ENCODE results near the gene RGS19.

GRCh38 chr20:64103871-64104666 lies 24.8 kb upstream of the RGS19 start:
- TF ChIP-seq ZNF274 (IDR thresholded peaks at IDR 0.05; ENCODE audit: borderline replicate concordance, extremely low read depth, low read length) (no peak), CTCF (IDR thresholded peaks at IDR 0.05; ENCODE audit: control extremely low read depth in 1 of 3, insufficient read depth in 1 of 3, low read depth in 1 of 3, low read length in 3 of 3) (no peak), JUND (IDR thresholded peaks at IDR 0.05; ENCODE audit: low read length) (no peak), YY1 (IDR thresholded peaks at IDR 0.05; ENCODE audit: low read depth, low read length) (no peak), TAF1 (IDR thresholded peaks at IDR 0.05; ENCODE audit: low read depth, low read length) (no peak), POLR2A (IDR thresholded peaks at IDR 0.05; ENCODE audit: control extremely low read depth in 1 of 2, low read depth in 2 of 2, low read length in 2 of 2) (no peak), EGR1 (IDR thresholded peaks at IDR 0.05; ENCODE audit: borderline replicate concordance, low read depth, low read length) (no peak), EP300 (IDR thresholded peaks at IDR 0.05; ENCODE audit: borderline replicate concordance in 1 of 2, low read depth in 2 of 2, low read length in 2 of 2) (no peak), POLR2AphosphoS5 (IDR thresholded peaks at IDR 0.05; ENCODE audit: low read depth, low read length) (no peak)
